COLO668 (cell line): Measurements from ENCODE around the gene RPL41.

Experiments
- DNase-seq: peaks from one replicate; lab custom pipeline; 2025; ENCODE audit not compliant: unreplicated experiment; lab: John Stamatoyannopoulos, UW

The RPL41 gene

GRCh38 chr12:56127485-56127887 is 11.1 kb downstream of the RPL41 start:
- no peak for DNase-seq

DNA sequence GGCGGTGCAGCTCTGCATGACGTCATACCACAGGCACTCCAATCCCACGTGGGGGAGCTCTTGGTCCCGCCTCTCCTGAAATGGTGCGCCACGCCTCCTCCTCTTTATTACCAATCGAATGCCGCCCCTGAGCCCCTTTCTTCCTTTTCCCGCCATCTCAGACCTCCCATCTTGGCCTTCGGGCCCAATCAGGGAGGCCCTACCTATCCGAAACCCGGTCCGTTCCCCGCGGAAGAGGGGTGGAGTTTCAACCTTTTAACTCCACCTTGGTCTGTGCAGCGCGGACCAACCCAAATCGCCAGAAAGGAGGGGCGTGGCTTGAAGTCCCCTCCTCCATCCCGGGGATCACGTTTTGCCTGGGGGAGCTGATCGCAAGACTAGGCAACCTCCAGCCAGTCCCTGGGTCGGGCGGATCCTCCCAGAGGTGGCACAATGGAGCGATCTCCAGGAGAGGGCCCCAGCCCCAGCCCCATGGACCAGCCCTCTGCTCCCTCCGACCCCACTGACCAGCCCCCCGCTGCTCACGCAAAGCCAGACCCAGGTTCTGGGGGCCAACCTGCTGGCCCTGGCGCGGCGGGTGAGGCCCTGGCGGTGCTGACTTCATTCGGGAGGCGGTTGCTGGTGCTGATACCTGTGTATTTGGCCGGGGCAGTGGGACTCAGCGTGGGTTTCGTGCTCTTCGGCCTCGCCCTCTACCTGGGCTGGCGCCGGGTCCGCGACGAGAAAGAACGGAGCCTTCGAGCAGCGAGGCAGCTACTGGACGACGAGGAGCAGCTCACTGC is 11.6 kb downstream of the RPL41 start, which contains the start of gene ESYT1:
ESYT1 (plus strand) TSS at position 380 of the 782 bp plus-strand sequence; CDS start at position 433, 53 bp downstream.
- DNase-seq = peak; percentile 94

- DNase-seq = no peak
Observed at GRCh38 chr12:56128670-56129205, 12.3 kb downstream of the RPL41 start.

GRCh38 chr12:56129206-56129941 is 12.9 kb downstream of the RPL41 start:
- DNase-seq = peak; percentile 33

GRCh38 chr12:56129942-56130495 is 13.6 kb downstream of the RPL41 start:
- no peak for DNase-seq

- DNase-seq = no peak
Observed at GRCh38 chr12:56130876-56131275, 14.4 kb downstream of the RPL41 start.

- DNase-seq = no peak
Observed at GRCh38 chr12:56134897-56135296, 18.5 kb downstream of the RPL41 start.

DNA sequence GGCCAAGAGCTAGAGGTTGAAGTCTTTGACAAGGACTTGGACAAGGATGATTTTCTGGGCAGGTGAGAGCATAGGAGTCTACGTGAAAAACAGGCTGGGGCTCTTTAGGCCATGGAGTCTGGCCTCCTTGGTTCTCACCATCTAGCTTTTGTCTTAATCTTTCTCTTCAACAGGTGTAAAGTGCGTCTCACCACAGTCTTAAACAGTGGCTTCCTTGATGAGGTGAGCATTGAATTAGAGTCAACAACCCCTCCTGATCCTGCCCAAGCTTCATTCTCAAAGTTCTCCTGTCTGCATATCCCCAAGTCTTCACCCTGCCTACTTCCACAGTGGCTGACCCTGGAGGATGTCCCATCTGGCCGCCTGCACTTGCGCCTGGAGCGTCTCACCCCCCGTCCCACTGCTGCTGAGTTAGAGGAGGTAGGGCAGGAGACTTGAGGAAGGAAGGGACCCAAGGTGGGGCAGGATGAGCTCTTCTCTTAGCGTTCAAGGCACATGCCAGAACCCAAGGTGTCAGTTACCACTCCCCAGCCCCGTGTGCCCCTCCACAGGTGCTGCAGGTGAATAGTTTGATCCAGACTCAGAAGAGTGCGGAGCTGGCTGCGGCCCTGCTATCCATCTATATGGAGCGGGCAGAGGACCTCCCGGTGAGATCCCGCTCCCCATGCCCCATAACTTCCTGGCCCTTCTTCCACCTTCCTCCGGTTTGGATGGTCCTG is 21.6 kb downstream of the RPL41 start:
- DNase-seq = no peak

DNA sequence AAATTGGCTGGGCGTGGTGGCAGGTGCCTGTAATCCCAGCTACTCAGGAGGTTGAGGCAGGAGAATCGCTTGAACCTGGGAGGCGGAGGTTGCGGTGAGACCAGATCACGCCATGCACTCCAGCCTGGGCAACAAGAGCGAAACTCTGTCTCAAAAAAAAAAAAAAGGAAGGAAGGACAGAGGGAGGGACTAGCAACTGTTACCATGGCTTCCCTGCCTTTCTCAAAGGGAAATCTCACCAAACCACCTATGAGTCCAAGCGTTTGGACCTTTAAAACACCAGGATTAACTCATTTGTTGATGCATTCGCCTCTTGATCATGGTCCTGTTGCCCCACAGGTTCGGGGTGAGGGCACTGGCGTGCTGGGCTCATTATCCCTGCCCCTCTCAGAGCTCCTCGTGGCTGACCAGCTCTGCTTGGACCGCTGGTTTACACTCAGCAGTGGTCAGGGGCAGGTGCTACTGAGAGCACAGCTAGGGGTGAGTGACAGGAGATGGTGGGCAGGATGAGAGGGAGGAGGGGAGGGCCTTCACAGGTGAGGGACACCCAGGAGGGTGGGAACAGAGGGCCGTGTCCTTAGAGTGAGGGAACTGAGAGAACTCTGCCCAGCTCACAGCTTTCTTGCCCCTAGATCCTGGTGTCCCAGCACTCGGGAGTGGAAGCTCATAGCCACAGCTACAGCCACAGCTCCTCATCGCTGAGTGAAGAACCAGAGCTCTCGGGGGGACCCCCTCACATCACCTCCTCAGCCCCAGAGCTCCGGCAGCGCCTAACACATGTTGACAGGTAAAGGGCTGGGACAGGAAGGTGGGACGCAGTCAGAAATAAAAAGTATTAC is 25.7 kb downstream of the RPL41 start:
- no peak for DNase-seq

GRCh38 chr12:56143217-56143616 is 26.8 kb downstream of the RPL41 start:
- DNase-seq = no peak

DNA sequence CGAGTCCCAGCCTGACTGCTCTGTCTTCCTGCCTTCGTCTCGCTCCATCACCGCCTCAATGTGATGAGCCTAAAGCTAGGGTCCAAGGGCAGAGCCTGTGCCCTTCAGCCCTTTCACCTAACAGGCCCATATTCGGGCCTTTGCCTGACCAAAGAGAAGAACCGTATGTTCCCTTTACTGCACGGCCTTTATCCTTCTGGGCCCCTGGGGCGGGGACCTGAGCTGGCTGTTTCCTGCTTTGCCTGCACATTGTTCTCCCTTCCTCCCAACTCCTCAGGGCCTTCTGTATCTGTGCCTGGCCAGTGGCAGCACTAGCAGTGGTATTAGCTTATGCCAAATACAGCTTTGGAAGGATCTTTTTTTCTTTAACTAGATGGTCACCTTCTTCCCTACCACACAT is 27.4 kb downstream of the RPL41 start:
- DNase-seq = no peak

- DNase-seq = no peak
Observed at GRCh38 chr12:56145217-56145616, 28.8 kb downstream of the RPL41 start.

DNA sequence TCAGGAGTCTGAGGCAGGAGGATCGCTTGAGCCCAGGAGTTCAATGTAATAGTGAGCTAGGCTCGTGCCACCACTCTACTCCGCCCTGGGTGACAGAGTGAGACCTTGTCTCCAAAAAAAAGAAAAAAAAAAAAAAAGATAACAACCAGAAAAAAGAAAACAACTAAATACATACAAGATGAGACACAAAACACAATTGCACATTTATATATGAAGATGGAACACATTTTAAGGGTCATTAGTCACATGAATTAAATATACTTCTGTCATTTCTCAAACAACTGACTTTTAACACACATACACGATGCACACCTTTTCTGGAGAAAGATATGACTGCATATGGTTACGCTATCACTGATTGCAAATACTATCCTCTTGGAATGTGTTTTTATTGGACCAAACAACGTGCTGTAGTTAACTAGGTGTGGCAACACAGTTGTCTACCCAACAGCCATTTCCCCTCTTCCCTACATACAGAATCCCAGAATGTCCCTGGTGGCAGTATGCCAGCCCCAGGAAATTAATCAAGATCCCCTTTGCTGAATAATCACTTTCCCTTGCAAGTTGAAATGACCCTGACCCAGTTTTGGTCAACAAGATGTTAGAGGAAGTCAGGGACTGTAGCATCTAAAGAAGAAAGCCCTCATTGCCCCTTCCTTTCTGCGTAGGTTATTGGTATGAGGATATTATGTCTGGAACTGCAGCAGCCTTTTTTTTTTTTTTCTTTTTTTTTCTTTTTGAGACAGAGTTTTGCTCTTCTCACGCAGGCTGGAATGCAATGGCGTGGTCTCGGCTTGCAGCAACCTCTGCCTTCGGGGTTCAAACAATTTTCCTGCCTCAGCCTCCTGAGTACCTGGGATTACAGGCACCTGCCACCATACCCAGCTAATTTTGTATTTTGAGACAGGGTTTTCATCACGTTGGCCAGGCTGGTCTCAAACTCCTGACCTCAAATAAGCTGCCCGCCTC is 30.3 kb downstream of the RPL41 start:
- DNase-seq = no peak

- no peak for DNase-seq
Observed at GRCh38 chr12:56150563-56150962, 34.1 kb downstream of the RPL41 start.

DNA sequence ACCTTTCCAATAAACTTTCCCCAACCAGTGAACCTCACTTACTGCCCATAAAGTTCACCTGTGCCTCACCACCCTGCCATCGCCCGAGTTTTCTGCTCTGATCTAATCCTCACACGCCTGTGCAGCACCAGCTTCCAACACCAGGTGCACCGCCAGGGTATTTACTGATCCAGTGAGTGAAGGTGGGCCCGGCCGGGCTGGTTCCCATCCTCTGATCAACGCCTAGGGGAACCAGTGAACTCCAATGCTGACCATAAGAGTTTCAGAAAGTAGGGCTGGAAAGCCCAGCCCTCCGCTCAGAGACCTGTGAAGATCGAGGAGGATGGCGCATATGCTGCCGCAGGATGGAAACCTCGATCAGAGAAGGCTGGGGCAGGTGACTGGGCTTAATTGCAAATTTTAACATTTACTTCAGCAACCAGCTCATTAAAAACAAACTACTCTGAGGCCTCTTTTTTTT is 35.3 kb downstream of the RPL41 start:
- peak; percentile 74 for DNase-seq

- DNase-seq = peak; percentile 90
Observed at GRCh38 chr12:56152132-56152755, 35.8 kb downstream of the RPL41 start, which contains the start of gene MYL6B. Gene MYL6B, plus strand, starts transcription at chr12:56152587. Its CDS starts 1,332 bp downstream, at chr12:56153919.

- no peak for DNase-seq
Observed at GRCh38 chr12:56152756-56153677, 36.6 kb downstream of the RPL41 start.
